RWPE1 (cell line): ENCODE measurements around the gene SNED1.

Experiments used
- CTCF ChIA-PET: fragments of 350-600 bp; sonication (Branson Sonifier 250); formaldehyde crosslinking; extraction: SDS; loops from one replicate; lab custom pipeline; 2021; lab: Yijun Ruan, JAX
- POLR2A ChIA-PET: fragments of 400-600 bp; formaldehyde crosslinking; extraction: SDS; loops from one replicate; lab custom pipeline; 2020; ENCODE audit warnings: antibody characterized with exemption; ENCODE audit not compliant: low non-redundant PET; lab: Yijun Ruan, JAX
- DNase-seq: peaks from one replicate; pipeline ENCODE4 v3.0.0; 2012; ENCODE audit warnings: low spot score
- H3K27ac ChIP-seq: fragments of 450-650 bp; 2 replicates; pipeline ENCODE4 v1.5.1; 2017
- CTCF ChIP-seq: fragments of 450-650 bp; conservative IDR thresholded peaks from 2 replicates; pipeline ENCODE4 v1.5.1; 2017; ENCODE audit warnings: low read depth, mild to moderate bottlenecking

The SNED1 gene

GRCh38 chr2:240997856-240998705 is at the start of gene SNED1:
TSS of gene SNED1 (plus strand) at chr2:240998618. CDS start at chr2:240998838, 220 bp downstream.
- peak within 1 kb of the TSS; percentile 60 for H3K27ac ChIP-seq
- ChIA-PET CTCF (no interaction called here), POLR2A (no interaction called here)
- no peak for TF ChIP-seq CTCF
- DNase-seq = peak; percentile 78

- CTCF ChIA-PET = interaction anchor here (0.7 to 0.9 kb wide), 2 partner anchors 109 to 474 kb away, joined by 3 to 4 read pairs; no protein-coding TSS in a partner anchor
- H3K27ac ChIP-seq = no peak overlapping the region
- DNase-seq = no peak
Measured at GRCh38 chr2:240948905-240949790, 49.3 kb upstream of the SNED1 start.

GRCh38 chr2:240949791-240950705 is 48.4 kb upstream of the SNED1 start:
- POLR2A ChIA-PET = no interaction called here

More at GRCh38 chr2:240948905-240949790, 49.3 kb upstream of the SNED1 start:
- POLR2A ChIA-PET = no interaction called here
- TF ChIP-seq CTCF = no peak

GRCh38 chr2:240951045-240951594 is 47.3 kb upstream of the SNED1 start:
- TF ChIP-seq CTCF = no peak
- POLR2A ChIA-PET = no interaction called here
- CTCF ChIA-PET = interaction anchor here (0.6 kb wide), 1 partner anchor 72 kb away, joined by 5 read pairs; no protein-coding TSS in a partner anchor
- no peak overlapping the region for H3K27ac ChIP-seq
- no peak for DNase-seq

More at GRCh38 chr2:240949791-240950705, 48.4 kb upstream of the SNED1 start:
- TF ChIP-seq CTCF = no peak
- CTCF ChIA-PET = interaction anchor here (0.9 kb wide), 1 partner anchor 110 kb away, joined by 4 read pairs; no protein-coding TSS in a partner anchor
- H3K27ac ChIP-seq = no peak overlapping the region
- no peak for DNase-seq

- TF ChIP-seq CTCF = no peak
- no peak for DNase-seq
- ChIA-PET POLR2A (no interaction called here), CTCF (interaction anchor here (0.9 kb wide), 1 partner anchor 38 kb away, joined by 3 read pairs; no protein-coding TSS in a partner anchor)
- no peak overlapping the region for H3K27ac ChIP-seq
Measured at GRCh38 chr2:240952496-240953246, 45.7 kb upstream of the SNED1 start.
